Thymus (tissue), 11 donors: ENCODE results near the gene ITGA1. TPM values are rescaled to one million over a fixed set of nuclear protein-coding genes. Genes with fewer than 3 reads are reported as not detected.
A peak's percentile ranks its signal among the peaks of the same experiment; 100 is the strongest.

Experiments
- DNase-seq, 9 donors: peaks; one replicate each; pipeline ENCODE4 v3.0.0-alpha.2; 2013; ENCODE audit warnings: low spot score in 9 of 9, low read depth in 6 of 9, missing footprints in 1 of 9
- H3K27ac ChIP-seq, 2 donors: one replicate each; pipeline ENCODE4 v1.5.1; 2013; ENCODE audit warnings: control low read depth in 1 of 2, low read depth in 1 of 2, low read length in 1 of 2, mild to moderate bottlenecking in 1 of 2, moderate library complexity in 1 of 2
- H3K27me3 ChIP-seq, 2 donors: one replicate each; pipeline ENCODE4 v1.5.1; 2013; ENCODE audit warnings: low read length in 1 of 2; ENCODE audit not compliant: control insufficient read depth in 2 of 2, insufficient read depth in 1 of 2
- H3K36me3 ChIP-seq, 2 donors: one replicate each; pipeline ENCODE4 v1.5.1; 2013; ENCODE audit warnings: low read length in 1 of 2, mild to moderate bottlenecking in 1 of 2, moderate library complexity in 1 of 2; ENCODE audit not compliant: control insufficient read depth in 2 of 2, insufficient read depth in 2 of 2
- H3K4me1 ChIP-seq, 2 donors: one replicate each; pipeline ENCODE4 v1.5.1; 2013; ENCODE audit warnings: low read length in 2 of 2; ENCODE audit not compliant: control insufficient read depth in 2 of 2, insufficient read depth in 2 of 2
- H3K4me3 ChIP-seq, 2 donors: one replicate each; pipeline ENCODE4 v1.5.1; 2013; ENCODE audit warnings: low read length in 2 of 2, control low read depth in 1 of 2, mild to moderate bottlenecking in 1 of 2
- H3K9me3 ChIP-seq, 2 donors: one replicate each; pipeline ENCODE4 v1.5.1; 2013; ENCODE audit warnings: low read length in 1 of 2, mild to moderate bottlenecking in 1 of 2; ENCODE audit not compliant: control insufficient read depth in 2 of 2, insufficient read depth in 1 of 2
- WGBS: extraction: QIAGEN DNeasy Blood & Tissue Kit; methylation state at CpG from one replicate; pipeline ENCODE4 v1.1.7; 2013; 5-methylcytosine and 5-hydroxymethylcytosine counted together
- polyA plus RNA-seq: library from polyadenylated mRNA; stranded (reverse); fragments of 200-250 nt; gene quantifications from one replicate; pipeline ENCODE4 v1.2.3, GENCODE V29; 2013
- total RNA-seq: library from RNA; stranded (reverse); fragments of 120-200 nt; gene quantifications from one replicate; pipeline ENCODE4 v1.2.4, GENCODE V29; 2013
- donor health status: healthy.

ITGA1 gene
- total and polyA plus RNA-seq, 2 donors: 4.7 to 9.5 TPM

DNA sequence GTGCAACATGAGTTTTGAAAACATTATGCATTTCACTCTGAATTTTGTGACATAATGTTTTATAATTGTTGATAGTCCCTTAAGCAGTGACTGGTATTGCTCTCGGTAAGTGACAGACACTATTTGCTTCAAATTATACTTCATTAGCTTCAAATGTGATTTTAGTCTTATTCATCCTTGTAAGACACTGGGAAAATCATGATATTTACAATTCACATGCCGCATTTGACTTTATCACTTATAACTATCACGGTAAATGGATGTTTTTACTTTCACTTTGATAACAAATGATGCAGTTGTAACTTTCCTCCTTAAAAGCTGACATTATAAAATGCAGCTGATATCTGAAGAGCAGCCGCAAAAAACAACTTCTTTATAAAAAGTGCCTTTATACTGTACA, 157.3 kb downstream of the ITGA1 start:
- H3K4me3 ChIP-seq: peak overlapping the region in 1 of 2 donors; percentile 26

DNA sequence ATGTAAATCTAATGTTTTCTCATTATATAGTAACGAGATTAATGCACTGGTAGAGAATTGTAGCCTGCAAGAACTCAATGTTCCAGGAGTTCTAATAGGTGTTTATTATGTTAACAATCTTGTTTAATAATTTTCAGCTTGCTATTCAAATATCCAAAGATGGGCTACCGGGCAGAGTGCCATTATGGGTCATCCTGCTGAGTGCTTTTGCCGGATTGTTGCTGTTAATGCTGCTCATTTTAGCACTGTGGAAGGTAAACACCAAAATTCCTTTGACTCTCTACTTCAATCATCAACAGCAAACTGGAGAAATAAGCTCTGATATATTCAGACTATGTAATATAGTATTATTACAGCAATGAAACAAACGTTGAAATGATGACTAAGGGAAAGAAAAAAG, 159.5 kb downstream of the ITGA1 start:
- Histone ChIP-seq H3K27me3 (no peaks in the 10 kb centered on the region), H3K27ac (no peak overlapping the region), H3K36me3 (no peaks in the 10 kb centered on the region), H3K4me1 (peaks cover 0 to 2% of the 10 kb centered on the region in 2 donors), H3K4me3 (no peak overlapping the region), H3K9me3 (no peaks in the 10 kb centered on the region)
- no peak for DNase-seq
- WGBS: 95% methylated on average over 4 of the region's 4 CpGs

More for the DNA sequence above, 157.3 kb downstream of the ITGA1 start:
- Histone ChIP-seq H3K9me3 (no peaks in the 10 kb centered on the region), H3K4me1 (peaks cover 0 to 2% of the 10 kb centered on the region in 2 donors), H3K36me3 (no peaks in the 10 kb centered on the region), H3K27ac (no peak overlapping the region), H3K27me3 (no peaks in the 10 kb centered on the region)
- DNase-seq: no peak
- 39% methylated on average over 4 of the region's 4 CpGs for WGBS

DNA sequence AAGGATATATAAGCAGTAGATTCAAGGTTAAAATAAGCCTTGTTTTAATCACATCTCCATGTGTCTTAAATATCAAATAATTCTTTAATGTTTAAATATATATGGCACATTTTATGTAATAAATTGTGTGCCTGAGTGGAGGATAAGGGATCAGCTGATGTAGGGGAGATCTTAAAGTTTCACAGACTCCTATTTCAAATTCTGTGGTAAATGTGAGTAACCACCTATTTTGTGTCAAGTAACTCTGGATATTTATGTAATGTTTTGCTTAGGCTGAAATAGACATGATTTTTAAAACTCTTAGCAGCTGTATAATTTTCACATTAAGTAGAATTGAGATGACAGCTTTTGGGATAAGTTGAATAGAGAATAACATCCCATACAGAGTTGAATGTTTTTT, 160.1 kb downstream of the ITGA1 start:
- H3K27ac ChIP-seq: no peak overlapping the region
- H3K9me3 ChIP-seq: no peaks in the 10 kb centered on the region
- H3K4me1 ChIP-seq: peaks cover 0 to 2% of the 10 kb centered on the region in 2 donors
- H3K36me3 ChIP-seq: no peaks in the 10 kb centered on the region
- H3K4me3 ChIP-seq: no peak overlapping the region
- DNase-seq: no peak
- H3K27me3 ChIP-seq: no peaks in the 10 kb centered on the region

DNA sequence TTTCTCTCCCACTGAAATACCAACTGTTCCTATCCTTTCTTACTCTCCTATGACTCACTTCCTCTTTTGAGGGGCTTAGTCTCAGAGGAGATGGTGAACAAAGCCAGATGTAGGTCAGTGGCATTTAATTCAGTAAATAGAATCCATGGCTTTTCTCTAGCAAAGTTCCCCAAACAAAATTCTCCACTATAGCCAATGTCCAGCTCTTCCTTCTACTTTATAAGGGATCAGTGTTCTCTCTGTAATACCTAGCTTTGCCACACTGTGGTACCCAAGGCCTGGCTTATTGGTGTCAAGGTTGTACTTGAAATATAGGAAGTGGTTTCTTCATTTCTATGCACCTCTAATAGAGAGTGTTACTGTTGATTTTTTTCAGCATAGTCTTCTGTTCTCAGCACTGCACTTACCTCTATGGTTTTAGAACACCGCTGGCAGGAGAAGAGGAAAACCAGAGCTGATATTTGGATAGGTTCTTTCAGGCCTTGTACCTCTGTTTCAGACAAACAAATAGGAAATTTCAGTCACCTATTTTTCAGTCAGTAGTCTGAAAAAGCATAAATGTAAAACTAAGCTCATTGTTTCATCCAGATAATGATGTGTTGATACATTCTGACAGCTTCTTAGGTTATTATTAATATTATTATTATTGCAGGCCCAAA, 160.8 kb downstream of the ITGA1 start:
- peak in 8 of 9 donors; percentile 28 to 77 (median 46) for DNase-seq
- no peak overlapping the region for H3K27ac ChIP-seq

DNA sequence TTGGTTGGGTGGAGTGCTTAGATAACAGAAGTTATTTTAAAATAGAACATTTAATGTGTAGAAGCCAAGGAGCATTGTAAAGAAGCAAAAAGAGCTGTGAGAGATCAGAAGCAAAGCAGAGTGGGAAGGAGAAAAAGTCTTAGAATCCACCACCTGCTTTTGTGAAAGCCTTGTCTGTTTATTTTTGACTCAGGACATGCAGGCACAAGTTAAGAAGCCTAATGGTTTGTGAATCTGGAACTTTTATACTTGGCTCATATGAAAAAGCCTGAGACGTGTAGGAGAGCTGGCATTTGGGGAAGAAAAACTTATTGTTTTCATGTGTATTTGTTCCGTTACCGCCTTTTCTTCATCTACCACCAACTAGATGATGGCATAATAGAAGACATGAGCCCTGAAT, 163.0 kb downstream of the ITGA1 start:
- peaks cover 0 to 2% of the 10 kb centered on the region in 2 donors for H3K4me1 ChIP-seq
- no peak overlapping the region for H3K4me3 ChIP-seq
- no peak for DNase-seq
- no peaks in the 10 kb centered on the region for H3K9me3 ChIP-seq
- no peaks in the 10 kb centered on the region for H3K36me3 ChIP-seq
- 96% methylated on average over 3 of the region's 3 CpGs for WGBS
- H3K27ac ChIP-seq: peak overlapping the region in 1 of 2 donors; percentile 1
- H3K27me3 ChIP-seq: no peaks in the 10 kb centered on the region

More for the DNA sequence above, 160.8 kb downstream of the ITGA1 start:
- Histone ChIP-seq H3K27me3 (no peaks in the 10 kb centered on the region), H3K4me1 (peaks cover 0 to 2% of the 10 kb centered on the region in 2 donors), H3K36me3 (no peaks in the 10 kb centered on the region), H3K9me3 (no peaks in the 10 kb centered on the region), H3K4me3 (no peak overlapping the region)
- 5% methylated on average over 1 of the region's 1 CpG for WGBS

DNA sequence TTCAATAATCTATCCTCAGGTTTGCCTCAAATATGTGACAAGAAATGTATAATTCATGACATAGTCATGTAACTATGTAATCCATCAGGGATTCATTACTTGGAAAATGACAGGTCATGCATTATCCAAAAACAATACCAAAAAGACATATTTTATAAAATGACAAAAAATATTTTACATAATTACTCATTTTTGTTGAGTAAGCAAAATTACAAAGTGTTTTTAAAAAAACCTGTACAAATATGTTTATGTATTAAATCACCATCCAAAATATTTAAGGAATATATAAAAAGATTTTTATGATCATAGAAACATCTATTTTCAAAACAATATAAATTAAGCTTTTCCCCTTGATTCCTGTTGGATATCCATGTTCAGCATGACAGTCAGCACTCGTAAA, 164.8 kb downstream of the ITGA1 start:
- no peak overlapping the region for H3K4me3 ChIP-seq

DNA sequence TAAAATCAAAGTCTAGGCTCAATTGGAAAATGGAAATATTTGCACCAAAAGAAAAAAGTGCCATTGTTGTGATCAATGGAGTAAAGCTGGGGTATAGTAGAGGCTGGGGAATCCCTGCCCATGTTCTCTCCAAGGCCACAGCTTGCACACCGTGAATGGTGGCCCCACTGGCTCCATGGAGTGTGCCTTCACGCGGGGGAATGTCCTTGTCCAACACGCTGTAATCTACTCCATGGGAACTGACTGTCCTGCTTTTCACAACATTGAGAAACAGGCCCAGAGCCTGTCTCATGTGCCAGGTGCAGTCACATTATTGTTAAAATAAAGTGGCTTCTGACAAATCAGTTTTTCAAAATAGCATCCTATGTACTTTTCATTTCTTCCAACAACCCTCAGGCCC, 168.3 kb downstream of the ITGA1 start:
- 97% methylated on average over 4 of the region's 4 CpGs for WGBS
- DNase-seq: no peak

More for the DNA sequence above, 164.8 kb downstream of the ITGA1 start:
- DNase-seq: no peak
- Histone ChIP-seq H3K27me3 (no peaks in the 10 kb centered on the region), H3K4me1 (peaks cover 0 to 2% of the 10 kb centered on the region in 2 donors), H3K36me3 (no peaks in the 10 kb centered on the region), H3K9me3 (no peaks in the 10 kb centered on the region), H3K27ac (no peak overlapping the region)
- 97% methylated on average over 1 of the region's 1 CpG for WGBS

DNA sequence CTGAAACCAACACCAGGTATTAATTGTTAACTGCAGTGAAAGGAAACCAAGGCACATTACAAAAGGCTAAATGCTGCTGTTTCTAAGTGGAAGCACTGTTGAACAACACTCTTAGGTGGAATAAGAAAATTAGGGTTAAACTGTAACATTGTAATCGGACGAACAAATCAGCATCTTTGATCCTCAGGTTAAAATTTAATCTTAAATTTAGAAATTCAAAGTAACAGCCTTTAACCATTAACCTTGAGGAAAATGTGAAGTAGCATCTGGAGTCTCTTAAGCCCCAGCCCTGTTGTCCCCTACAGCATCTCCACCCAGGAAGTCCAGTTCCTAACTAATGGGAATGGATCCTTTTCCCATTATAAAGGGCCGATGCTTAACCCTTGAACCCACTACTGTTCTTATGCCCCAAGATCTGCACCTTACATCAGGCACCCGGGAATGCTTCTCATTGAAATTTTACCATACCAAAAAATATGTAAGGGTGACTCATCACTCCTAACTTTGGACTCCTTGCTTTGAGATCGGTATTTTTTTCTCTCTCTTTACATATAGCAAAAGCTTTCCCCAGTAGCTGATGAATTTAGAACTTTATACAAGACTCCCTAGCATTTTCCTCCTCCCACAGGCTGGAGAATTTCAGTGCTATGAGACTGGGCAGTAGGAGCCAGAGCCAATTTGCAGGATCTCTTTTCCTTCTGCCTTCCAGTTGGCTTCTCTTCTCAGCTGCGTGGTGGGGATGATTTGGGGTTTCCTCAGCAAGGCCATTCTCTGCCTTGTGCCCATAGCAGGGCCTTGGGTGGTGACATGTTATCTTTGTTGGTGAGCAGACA, 169.4 kb downstream of the ITGA1 start:
- no peak overlapping the region for H3K4me3 ChIP-seq
- WGBS: 97% methylated on average over 6 of the region's 6 CpGs
- no peaks in the 10 kb centered on the region for H3K36me3 ChIP-seq
- H3K27ac ChIP-seq: no peak overlapping the region
- no peaks in the 10 kb centered on the region for H3K4me1 ChIP-seq
- no peak for DNase-seq
- no peaks in the 10 kb centered on the region for H3K9me3 ChIP-seq
- no peaks in the 10 kb centered on the region for H3K27me3 ChIP-seq

More for the DNA sequence above, 168.3 kb downstream of the ITGA1 start:
- no peaks in the 10 kb centered on the region for H3K9me3 ChIP-seq
- no peaks in the 10 kb centered on the region for H3K27me3 ChIP-seq
- no peaks in the 10 kb centered on the region for H3K4me1 ChIP-seq
- H3K36me3 ChIP-seq: no peaks in the 10 kb centered on the region
- H3K27ac ChIP-seq: no peak overlapping the region
- no peak overlapping the region for H3K4me3 ChIP-seq

DNA sequence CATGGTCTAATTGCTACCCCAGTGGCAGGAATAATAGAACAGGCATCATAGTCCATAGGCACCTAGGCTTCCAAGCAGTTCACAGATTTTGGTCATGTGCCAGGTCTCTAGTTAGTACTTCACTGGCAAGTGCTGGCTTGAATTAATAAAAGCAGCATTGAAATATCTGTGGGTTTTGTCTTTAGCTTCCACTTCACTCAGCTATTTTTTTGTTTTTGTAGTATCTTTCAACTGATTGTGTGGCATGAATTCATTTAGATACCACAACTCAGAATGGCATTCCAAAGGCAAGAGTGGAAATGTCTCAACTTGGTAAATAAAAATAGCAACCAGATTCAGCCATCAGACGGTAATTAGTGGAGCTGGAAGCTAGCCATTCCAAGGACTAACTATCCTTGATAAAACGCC, 173.6 kb downstream of the ITGA1 start:
- H3K9me3 ChIP-seq: no peaks in the 10 kb centered on the region
- peak in 1 of 9 donors; percentile 12 for DNase-seq
- no peak overlapping the region for H3K4me3 ChIP-seq
- WGBS: 90% methylated on average over 2 of the region's 2 CpGs
- no peaks in the 10 kb centered on the region for H3K4me1 ChIP-seq
- H3K27me3 ChIP-seq: no peaks in the 10 kb centered on the region
- H3K36me3 ChIP-seq: no peaks in the 10 kb centered on the region
- H3K27ac ChIP-seq: no peak overlapping the region
